HepG2 (cell line): ENCODE results near the gene AP3B1. TPM values are rescaled to one million over a fixed set of nuclear protein-coding genes. Genes with fewer than 3 reads are reported as not detected.

ENCODE experiments used
- ATAC-seq: fragments of 200-7000 bp; cut with Tn5 transposase; 3 replicates; pipeline ENCODE4 v1.9.1; 2020; ENCODE audit warnings: mild to moderate bottlenecking, moderate library complexity
- BruUV-seq: library from RNA; stranded (reverse); fragments of 400-500 nt; replicated peaks from 2 replicates; lab custom pipeline; 2021; lab: Mats Ljungman, UMichigan
- CTCF ChIA-PET: fragments of 300-600 bp; formaldehyde crosslinking; extraction: SDS; loops from one replicate; lab custom pipeline; 2021; ENCODE audit warnings: low total read pairs, inconsistent platforms, low intra/inter-chr PET ratio; lab: Yijun Ruan, JAX
- POLR2A ChIA-PET: fragments of 350-600 bp; sonication (Branson Sonifier 250); formaldehyde crosslinking; loops from one replicate; lab custom pipeline; 2020; ENCODE audit warnings: antibody characterized with exemption, inconsistent platforms; lab: Yijun Ruan, JAX
- DNase-seq: peaks from one replicate; pipeline ENCODE4 v3.0.0-alpha.2; 2015; ENCODE audit warnings: low spot score
- FAIRE-seq: peaks from 3 replicates; lab custom pipeline; 2011; peaks lifted over from hg19 to GRCh38; lab: Jason Lieb, UNC
- H2AFZ ChIP-seq: one replicate; pipeline ENCODE4 v1.6.1; 2011; ENCODE audit warnings: low read length, inconsistent platforms
- H3K27ac ChIP-seq: fragments of 300-600 bp; 3 replicates; pipeline ENCODE4 v1.8.0; 2011; ENCODE audit warnings: mixed run types, mild to moderate bottlenecking, mixed read lengths, low read length, inconsistent platforms; ENCODE audit not compliant: insufficient read depth; ENCODE audit errors: extremely low read length
- H3K27me3 ChIP-seq, 2 experiments: fragments of 200-600 bp in 1 of 2; 2 replicates in 1 of 2; 3 replicates in 1 of 2; pipeline versions ENCODE4 v1.6.0 to v1.8.0; 2011; ENCODE audit warnings: low read length in 2 of 2, mild to moderate bottlenecking in 2 of 2, moderate library complexity in 2 of 2, inconsistent platforms in 1 of 2; ENCODE audit not compliant: insufficient read depth in 2 of 2, control insufficient read depth in 1 of 2
- H3K36me3 ChIP-seq, 2 experiments: fragments of 200-600 bp in 1 of 2; replicated peaks in 1 of 2; 2 replicates in 1 of 2; 3 replicates in 1 of 2; pipeline versions ENCODE4 v1.5.1 to v1.8.0; 2011; ENCODE audit warnings: low read length in 2 of 2, inconsistent platforms in 1 of 2; ENCODE audit not compliant: insufficient read depth in 2 of 2, control insufficient read depth in 1 of 2
- H3K4me1 ChIP-seq: 2 replicates; pipeline ENCODE4 v1.5.1; 2012; ENCODE audit warnings: low read length, inconsistent platforms; ENCODE audit not compliant: insufficient read depth
- H3K4me2 ChIP-seq: 2 replicates; pipeline ENCODE4 v1.6.0; 2011; ENCODE audit warnings: low read depth, low read length, inconsistent platforms
- H3K4me3 ChIP-seq, 3 experiments: fragments of 200-600 bp in 1 of 3; sonication (generic), shearing (Covaris generic) in 1 of 3; replicated peaks in 1 of 3; 2 replicates each; pipeline ENCODE4 v1.5.1; 2011 to 2016; ENCODE audit warnings: low read length in 3 of 3, inconsistent platforms in 2 of 3, low read depth in 2 of 3, mild to moderate bottlenecking in 2 of 3, control low read depth in 1 of 3, mixed read lengths in 1 of 3; ENCODE audit not compliant: insufficient read depth in 1 of 3
- H3K79me2 ChIP-seq: one replicate; pipeline ENCODE4 v1.6.1; 2011; ENCODE audit warnings: low read length, inconsistent platforms; ENCODE audit not compliant: insufficient read depth
- H3K9ac ChIP-seq: 2 replicates; pipeline ENCODE4 v1.6.0; 2011; ENCODE audit warnings: mild to moderate bottlenecking, low read depth, low read length, inconsistent platforms; ENCODE audit not compliant: insufficient read depth
- H3K9me3 ChIP-seq: 2 replicates; pipeline ENCODE4 v1.5.1; 2012; ENCODE audit warnings: mild to moderate bottlenecking, low read length
- H4K20me1 ChIP-seq: 2 replicates; pipeline ENCODE4 v1.6.0; 2011; ENCODE audit warnings: inconsistent platforms, mild to moderate bottlenecking, low read length, moderate library complexity; ENCODE audit not compliant: insufficient read depth
- JUND ChIP-seq: sonication (generic); formaldehyde crosslinking; IDR thresholded peaks from 2 replicates; pipeline ENCODE4 v1.8.0; 2022; ENCODE audit warnings: mild to moderate bottlenecking, missing genetic modification reagents
- KDM6A ChIP-seq: IDR thresholded peaks from 2 replicates; pipeline ENCODE4 v1.6.1; 2016; ENCODE audit warnings: low read depth
- ZNF136 ChIP-seq: sonication (generic); formaldehyde crosslinking; IDR thresholded peaks from 2 replicates; pipeline ENCODE4 v1.8.1; 2022; ENCODE audit warnings: low read depth, mild to moderate bottlenecking, moderate library complexity, missing genetic modification reagents
- ZNF326 ChIP-seq: sonication (generic); formaldehyde crosslinking; IDR thresholded peaks from 2 replicates; pipeline ENCODE4 v1.4.0; 2020; ENCODE audit warnings: missing genetic modification reagents, borderline replicate concordance
- WGBS: methylation state at CpG from one replicate; pipeline ENCODE4 v1.1.6; 2017; ENCODE audit warnings: low lambda C conversion rate; 5-methylcytosine and 5-hydroxymethylcytosine counted together
- in situ Hi-C: cut with HindIII; loops from 2 replicates; pipeline ENCODE4 v1.10.0; 2017; ENCODE audit warnings: low pct_unique_long_range_greater_than_20kb; ENCODE audit not compliant: extremely low pct_ligation_motif_present
- intact Hi-C: fragments of 100-400 bp; cut with micrococcal nuclease; formaldehyde crosslinking; loops from one replicate; pipeline ENCODE4 v1.10.0; 2022; ENCODE audit not compliant: unreplicated experiment
- polyA plus RNA-seq, 8 experiments: library from polyadenylated mRNA; depleted of rRNA in 3 of 8; stranded (reverse) in 7 of 8; unstranded in 1 of 8; fragments of >200 nt; fragmentation: Illumina TruSeq in 4 of 8; extraction: Trizol in 4 of 8; gene quantifications; 2 replicates each; pipeline versions ENCODE4 v1.2.1 to v1.2.3, GENCODE V29; 2011 to 2016; ENCODE audit warnings: low read depth in 4 of 8, missing spikeins in 1 of 8, mixed read lengths in 1 of 8; ENCODE audit not compliant: insufficient read depth in 1 of 8
- total RNA-seq, 5 experiments: library from RNA; depleted of rRNA; stranded (reverse); fragments of >200 nt; fragmentation: Illumina TruSeq; extraction: Trizol; gene quantifications; 2 replicates each; pipeline ENCODE4 v1.2.3, GENCODE V29; 2016; ENCODE audit warnings: low read depth in 1 of 5
- TF ChIP-seq, protein P1 (sequence below): sonication (generic); formaldehyde crosslinking; IDR thresholded peaks from 2 replicates; pipeline ENCODE4 v1.5.0; 2020; ENCODE audit warnings: missing genetic modification reagents, mild to moderate bottlenecking, borderline replicate concordance
- TF ChIP-seq, protein P2 (sequence below): IDR thresholded peaks from 2 replicates; pipeline ENCODE4 v1.6.1; 2012; ENCODE audit warnings: low read length, improper control_type of control experiment
- TF ChIP-seq, protein P3 (sequence below): sonication (generic); formaldehyde crosslinking; IDR thresholded peaks from 2 replicates; pipeline ENCODE4 v1.8.1; 2023; ENCODE audit warnings: mild to moderate bottlenecking, moderate library complexity, missing genetic modification reagents

AP3B1 gene
- total and polyA plus RNA-seq, 2 of the 13 experiments (the other 11 are each of a cell fraction or from before 2014, with no cell fraction given) = 37.7 to 51.2 TPM

DNA sequence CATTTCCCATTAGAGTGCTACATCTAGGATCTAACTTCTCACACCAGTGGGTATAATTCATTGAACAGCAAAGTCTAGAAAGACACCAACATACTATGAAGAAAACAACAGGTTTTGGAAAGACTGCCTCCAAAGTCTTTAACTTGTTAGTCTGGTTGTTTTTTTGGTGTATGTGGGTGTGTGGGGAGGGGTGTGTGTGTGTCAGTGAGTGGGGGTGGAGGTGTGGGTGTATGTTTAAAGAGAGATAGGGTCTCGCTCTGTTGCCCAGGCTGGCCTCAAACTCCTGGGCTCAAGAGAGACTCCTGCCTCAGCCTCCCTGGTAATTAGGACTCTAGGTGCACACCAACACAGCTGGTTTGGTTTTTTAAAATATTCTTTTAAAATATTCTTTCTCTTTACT lies 59.7 kb downstream of the AP3B1 start:
- no peaks in the 10 kb centered on the region for H3K9me3 ChIP-seq
- TF ChIP-seq, protein P1, sequence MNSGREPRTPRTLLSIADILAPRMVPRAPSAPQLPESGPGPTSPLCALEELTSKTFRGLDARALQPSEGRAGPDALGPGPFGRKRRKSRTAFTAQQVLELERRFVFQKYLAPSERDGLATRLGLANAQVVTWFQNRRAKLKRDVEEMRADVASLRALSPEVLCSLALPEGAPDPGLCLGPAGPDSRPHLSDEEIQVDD = no peak
- TF ChIP-seq ZNF136 = no peak
- TF ChIP-seq KDM6A = no peak
- TF ChIP-seq, protein P2, sequence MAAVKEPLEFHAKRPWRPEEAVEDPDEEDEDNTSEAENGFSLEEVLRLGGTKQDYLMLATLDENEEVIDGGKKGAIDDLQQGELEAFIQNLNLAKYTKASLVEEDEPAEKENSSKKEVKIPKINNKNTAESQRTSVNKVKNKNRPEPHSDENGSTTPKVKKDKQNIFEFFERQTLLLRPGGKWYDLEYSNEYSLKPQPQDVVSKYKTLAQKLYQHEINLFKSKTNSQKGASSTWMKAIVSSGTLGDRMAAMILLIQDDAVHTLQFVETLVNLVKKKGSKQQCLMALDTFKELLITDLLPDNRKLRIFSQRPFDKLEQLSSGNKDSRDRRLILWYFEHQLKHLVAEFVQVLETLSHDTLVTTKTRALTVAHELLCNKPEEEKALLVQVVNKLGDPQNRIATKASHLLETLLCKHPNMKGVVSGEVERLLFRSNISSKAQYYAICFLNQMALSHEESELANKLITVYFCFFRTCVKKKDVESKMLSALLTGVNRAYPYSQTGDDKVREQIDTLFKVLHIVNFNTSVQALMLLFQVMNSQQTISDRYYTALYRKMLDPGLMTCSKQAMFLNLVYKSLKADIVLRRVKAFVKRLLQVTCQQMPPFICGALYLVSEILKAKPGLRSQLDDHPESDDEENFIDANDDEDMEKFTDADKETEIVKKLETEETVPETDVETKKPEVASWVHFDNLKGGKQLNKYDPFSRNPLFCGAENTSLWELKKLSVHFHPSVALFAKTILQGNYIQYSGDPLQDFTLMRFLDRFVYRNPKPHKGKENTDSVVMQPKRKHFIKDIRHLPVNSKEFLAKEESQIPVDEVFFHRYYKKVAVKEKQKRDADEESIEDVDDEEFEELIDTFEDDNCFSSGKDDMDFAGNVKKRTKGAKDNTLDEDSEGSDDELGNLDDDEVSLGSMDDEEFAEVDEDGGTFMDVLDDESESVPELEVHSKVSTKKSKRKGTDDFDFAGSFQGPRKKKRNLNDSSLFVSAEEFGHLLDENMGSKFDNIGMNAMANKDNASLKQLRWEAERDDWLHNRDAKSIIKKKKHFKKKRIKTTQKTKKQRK = no peak
- TF ChIP-seq, protein P3, sequence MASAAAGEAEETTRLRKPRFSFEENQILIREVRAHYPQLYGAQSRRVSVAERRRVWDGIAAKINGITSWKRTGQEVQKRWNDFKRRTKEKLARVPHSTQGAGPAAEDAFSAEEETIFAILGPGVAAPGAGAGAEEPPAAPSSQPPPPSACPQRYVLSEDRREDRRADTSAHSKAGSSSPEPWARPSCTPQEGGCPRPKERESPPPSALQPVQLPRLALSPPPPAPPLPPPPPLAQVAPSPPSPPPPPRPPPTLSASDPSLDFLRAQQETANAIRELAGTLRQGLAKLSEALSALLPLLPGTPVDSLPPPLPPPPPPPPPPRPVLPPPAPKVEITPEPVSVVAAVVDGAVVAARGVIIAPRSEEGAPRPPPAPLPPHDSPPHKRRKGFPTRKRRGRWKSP = no peak
- TF ChIP-seq ZNF326 = no peak
- no peak for TF ChIP-seq JUND (CRISPR knock-in tag)
- no peaks in the 10 kb centered on the region for H4K20me1 ChIP-seq
- POLR2A ChIA-PET = no interaction called here
- H3K27ac ChIP-seq = no peak overlapping the region
- CTCF ChIA-PET = no interaction called here
- in situ Hi-C loops (no loop called here), intact Hi-C loops (no loop called here)
- H3K36me3 ChIP-seq = peaks cover 7% of the 10 kb centered on the region in 2 experiments
- DNase-seq = no peak
- BruUV-seq = no TSS peak
- ATAC-seq = no peak
- no peaks in the 10 kb centered on the region for H3K27me3 ChIP-seq
- H3K79me2 ChIP-seq = peaks cover 1% of the 10 kb centered on the region
- no peak overlapping the region for H3K4me3 ChIP-seq
- no peak for FAIRE-seq
- H3K9ac ChIP-seq = no peak overlapping the region
- H3K4me1 ChIP-seq = no peaks in the 10 kb centered on the region
- WGBS = 93% methylated on average over 1 of the region's 1 CpG
- H3K4me2 ChIP-seq = no peak overlapping the region
- no peak overlapping the region for H2AFZ ChIP-seq
